Skin epidermis (tissue), 12 donors: Measurements from ENCODE around the gene RAB27A.
A peak's percentile ranks its signal among the peaks of the same experiment; 100 is the strongest.
"Not testable (repeated sequence)": the region's sequence is repeated elsewhere in the genome, so short reads cannot be mapped to it uniquely, and the experiment has no call there.

Experiments
- H3K27ac ChIP-seq, 21 experiments: fragments of 200-600 bp; sonication (generic) in 11 of 21; one replicate each; pipeline ENCODE4 v1.5.0; 2020; ENCODE audit warnings: mild to moderate bottlenecking in 3 of 21, inconsistent platforms in 2 of 21, moderate library complexity in 2 of 21
- H3K4me3 ChIP-seq, 7 experiments: fragments of 200-600 bp; sonication (generic) in 2 of 7; one replicate each; pipeline ENCODE4 v1.5.0; 2020; ENCODE audit warnings: inconsistent platforms in 2 of 7, mild to moderate bottlenecking in 2 of 7, moderate library complexity in 1 of 7

Gene RAB27A

DNA sequence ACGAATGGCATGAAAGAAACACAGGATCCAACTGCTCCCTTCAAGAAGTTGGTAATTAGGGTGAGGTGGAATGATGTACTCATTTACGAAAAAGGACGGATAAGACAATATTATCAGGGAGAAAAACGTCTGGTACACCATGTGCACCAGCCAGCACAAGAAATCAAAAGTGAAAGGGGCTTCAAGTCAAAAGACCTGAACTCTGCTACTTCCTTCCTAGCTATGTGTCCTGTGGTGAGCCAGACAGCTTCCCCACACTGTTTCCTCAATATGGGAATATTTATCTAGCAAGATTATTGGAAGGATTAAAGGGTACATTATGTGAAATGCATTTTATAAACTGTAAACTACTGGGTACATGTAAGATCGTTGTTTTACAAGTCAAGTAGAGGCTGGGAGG is 33.9 kb downstream of the RAB27A start:
- Histone ChIP-seq H3K4me3 (no peak overlapping the region), H3K27ac (peak overlapping the region in 9 of 21 experiments; percentile 10 to 78 (median 52))

DNA sequence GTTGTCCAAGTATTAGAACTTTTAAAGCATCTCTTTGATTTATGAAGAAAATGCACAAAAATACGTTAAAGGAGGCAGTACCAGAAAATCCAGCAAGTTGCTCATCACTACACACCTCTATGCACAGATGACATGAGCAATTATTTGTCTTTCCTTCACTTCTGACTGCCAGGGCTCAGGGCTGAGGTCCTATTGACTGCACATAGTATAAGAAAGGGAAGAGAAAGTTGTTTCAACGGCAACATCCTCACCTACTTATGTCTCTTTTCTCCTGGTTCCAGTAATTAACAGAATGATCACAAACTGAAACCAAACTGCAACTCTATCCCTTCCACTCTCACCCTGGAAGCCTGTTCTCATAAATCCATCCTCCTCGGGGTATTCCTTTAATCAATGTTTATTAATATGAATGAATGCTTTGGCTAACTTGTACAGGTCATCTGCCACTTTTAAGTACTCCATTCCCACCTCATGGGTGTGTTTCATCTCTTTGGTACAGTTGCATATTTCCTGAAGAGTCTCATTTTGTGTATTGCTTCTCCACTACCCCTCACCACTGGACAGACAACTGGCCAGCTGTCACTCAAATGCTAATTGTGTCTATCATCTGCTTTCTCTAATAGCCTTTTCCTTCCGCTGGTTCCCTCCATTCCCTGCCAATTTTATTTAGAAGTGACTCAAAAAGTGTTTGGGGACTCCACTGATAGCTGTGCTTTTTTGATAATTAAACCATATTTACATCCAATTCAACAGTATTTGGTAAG is 34.5 kb downstream of the RAB27A start:
- no peak overlapping the region for H3K4me3 ChIP-seq
- H3K27ac ChIP-seq = peak overlapping the region in 7 of 21 experiments; percentile 10 to 78 (median 55)

DNA sequence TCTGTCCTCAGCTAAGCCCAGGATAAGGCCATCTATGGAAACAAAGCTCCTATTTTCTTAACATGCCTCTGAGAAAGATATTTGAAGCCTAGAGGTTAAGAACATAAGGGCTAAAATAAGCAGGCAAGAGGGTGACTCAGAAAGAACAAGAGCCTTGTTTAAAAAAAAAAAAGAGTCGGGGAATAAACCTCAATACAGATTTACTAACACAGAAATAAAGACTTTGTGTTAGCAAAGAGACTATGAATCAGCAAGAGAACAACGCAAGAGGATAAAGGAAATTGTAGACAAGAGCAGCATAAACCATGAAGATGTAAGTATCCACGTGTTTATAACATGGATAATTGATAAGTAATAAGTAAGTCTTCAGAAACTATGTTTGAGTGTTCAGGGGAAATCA is 36.0 kb downstream of the RAB27A start:
- peak overlapping the region in 7 of 21 experiments; percentile 22 to 78 (median 47) for H3K27ac ChIP-seq
- H3K4me3 ChIP-seq = no peak overlapping the region

DNA sequence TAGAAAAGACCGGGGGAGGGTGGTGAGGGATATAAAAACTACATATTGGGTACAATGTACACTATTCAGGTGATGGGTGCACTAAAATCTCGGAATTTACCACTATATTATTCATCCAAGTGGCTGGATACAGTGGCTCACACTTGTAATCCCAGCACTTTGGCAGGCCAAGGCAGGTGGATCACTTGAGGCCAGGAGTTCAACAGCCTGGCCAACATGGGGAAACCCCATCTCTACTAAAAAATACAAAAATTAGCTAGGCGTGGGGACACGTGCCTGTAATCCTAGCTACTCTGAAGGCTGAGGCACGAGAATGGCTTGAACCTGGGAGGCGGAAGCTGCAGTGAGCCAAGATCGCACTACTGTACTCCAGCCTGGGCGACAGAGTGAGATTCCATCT is 37.4 kb downstream of the RAB27A start:
- H3K4me3 ChIP-seq = not testable (repeated sequence)
- H3K27ac ChIP-seq = peak overlapping the region in 2 of 21 experiments; percentile 64 to 78

DNA sequence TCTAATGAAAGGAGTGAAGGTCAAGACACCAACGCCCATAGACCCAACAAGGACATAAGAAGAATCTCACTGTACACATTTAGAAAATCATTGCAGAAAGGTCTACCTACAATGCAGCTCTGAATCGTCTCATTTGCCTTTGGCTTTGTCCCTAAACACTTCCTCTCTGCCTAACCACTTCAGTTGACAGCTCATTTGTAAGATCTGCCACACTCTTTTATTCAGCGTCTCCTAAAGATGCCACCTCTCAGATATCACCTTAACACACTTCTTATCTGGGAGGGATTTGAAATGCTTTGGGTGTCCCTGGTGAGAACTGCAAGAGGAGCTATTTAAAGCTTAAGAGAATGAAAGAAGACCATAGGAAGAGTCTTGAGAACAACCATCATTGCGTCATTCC is 38.7 kb downstream of the RAB27A start:
- H3K4me3 ChIP-seq = no peak overlapping the region
- peak overlapping the region in 4 of 21 experiments; percentile 12 to 74 (median 46) for H3K27ac ChIP-seq

DNA sequence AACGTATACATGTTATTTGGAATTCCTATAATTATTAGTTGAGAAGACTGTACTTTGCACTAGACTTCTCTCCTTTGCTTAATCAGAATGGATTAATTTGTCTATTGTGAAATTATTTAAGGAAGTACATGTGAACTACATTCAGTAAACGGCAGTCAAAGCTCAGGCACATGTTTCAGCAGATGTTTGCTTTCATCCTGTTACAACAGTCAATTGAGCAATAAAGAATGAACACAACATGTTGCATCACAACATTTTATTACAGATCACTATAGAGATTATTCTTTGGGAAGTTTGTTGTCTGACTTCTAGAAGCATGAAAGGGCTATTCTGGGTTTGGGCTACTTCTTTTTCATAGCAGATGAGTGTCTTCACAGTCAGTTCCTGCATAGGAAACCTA is 39.2 kb downstream of the RAB27A start:
- Histone ChIP-seq H3K4me3 (no peak overlapping the region), H3K27ac (peak overlapping the region in 6 of 21 experiments; percentile 1 to 74 (median 31))

DNA sequence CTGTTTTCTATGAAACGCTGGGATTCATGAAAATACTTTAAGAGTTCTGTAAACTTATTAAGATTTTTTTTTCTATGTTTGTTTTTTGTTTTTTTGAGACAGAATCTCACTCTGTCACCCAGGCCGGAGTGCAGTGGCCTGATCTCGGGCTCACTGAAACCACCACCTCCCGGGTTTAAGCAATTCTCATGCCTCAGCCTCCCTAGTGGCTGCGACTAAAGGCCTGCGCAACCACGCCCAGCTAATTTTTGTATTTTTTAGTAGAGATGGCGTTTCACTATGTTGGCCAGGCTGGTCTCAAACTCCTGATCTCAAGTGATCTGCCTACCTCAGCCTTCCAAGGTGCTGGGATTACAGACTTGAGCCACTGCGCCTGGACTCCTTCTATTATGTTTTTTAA is 39.7 kb downstream of the RAB27A start:
- H3K27ac ChIP-seq = peak overlapping the region in 5 of 21 experiments; percentile 1 to 47 (median 30)
- H3K4me3 ChIP-seq = not testable (repeated sequence)

DNA sequence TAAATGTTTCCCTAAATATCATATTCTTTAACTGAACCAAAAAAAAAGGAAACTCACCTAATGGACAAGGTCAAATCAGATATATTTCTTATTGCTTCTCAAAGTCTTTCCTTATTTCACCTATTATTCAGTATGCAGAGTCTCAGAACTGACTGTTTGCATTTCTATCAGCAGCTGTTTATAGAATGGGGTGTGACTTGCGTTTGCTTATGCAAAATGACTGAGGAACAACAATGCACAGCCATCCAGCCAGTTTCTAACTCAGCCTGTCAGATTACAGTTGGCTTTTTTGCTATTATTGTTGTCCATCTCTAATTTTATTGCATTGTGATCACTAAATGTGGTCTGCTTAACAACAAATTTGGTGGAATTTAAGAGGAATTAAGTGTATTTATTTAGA is 40.7 kb downstream of the RAB27A start:
- H3K4me3 ChIP-seq = no peak overlapping the region
- H3K27ac ChIP-seq = peak overlapping the region in 3 of 21 experiments; percentile 10 to 49 (median 22)

DNA sequence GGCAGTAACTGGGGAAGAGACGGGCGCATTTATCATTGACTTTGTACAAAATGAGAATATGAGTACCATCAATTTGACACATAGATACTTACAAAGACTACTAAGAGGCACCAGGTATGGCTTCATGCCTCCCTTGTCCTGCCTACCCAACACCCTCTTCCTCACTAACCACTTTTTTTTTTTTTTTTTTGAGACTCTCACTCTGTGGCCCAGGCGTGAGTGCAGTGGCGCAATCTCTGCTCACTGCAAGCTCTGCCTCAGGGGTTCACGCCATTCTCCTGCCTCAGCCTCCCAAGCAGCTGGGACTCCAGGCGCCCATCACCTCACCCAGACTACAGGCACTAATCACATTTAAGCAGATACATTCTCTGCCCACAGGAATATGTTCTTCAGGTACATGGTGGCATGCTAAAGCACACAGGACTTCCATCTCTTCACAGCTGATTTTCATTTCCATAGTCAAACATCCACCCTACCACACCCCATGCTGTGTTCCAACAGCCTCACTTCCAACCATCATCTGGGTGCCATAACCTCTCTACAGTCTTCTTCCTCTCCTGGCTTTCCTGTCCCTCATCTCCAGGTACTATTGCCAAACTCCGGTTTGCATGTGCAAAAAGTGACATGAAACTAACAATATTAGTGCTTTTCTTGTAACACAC is 41.7 kb downstream of the RAB27A start:
- H3K27ac ChIP-seq = peak overlapping the region in 1 of 21 experiments; percentile 49

DNA sequence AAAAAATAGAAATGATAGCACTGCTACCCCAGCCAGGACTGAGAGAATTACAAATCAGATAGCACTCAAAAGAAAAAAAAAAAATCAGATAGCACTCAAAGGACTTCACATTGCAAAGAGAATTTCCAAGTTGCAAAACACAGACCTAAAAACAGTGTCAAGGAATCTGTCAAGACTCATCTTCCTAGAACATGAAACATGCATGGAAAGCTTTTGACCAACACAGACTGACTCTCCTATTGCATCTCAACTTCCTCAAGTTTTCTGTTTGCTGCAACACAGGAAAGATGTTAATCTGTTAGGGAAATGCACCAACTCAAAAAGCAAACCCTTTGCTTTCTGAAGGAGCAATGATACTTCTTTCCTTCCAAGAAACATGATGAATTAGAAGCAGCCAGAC is 42.3 kb downstream of the RAB27A start:
- Histone ChIP-seq H3K27ac (peak overlapping the region in 2 of 21 experiments; percentile 4 to 49), H3K4me3 (no peak overlapping the region)

More for the DNA sequence above, 41.7 kb downstream of the RAB27A start:
- H3K4me3 ChIP-seq = no peak overlapping the region

DNA sequence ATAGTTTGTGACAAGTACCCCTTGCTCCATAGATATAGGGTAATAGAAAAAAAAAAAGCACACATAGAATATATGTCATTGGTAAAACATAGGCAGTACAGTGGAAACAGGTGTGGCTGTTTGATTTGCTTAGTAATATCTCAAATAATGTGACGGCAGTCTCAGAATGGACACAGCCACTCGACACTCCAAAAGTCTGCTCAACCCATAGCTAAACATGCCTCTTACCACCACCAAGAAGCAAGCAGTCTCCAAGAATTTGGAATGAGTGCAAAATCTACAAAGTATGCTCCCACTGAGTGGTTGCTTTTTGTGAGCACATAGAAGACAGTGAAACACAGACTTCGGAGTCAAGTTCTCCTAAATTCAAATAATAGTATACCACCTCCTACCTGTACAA is 43.0 kb downstream of the RAB27A start:
- Histone ChIP-seq H3K4me3 (no peak overlapping the region), H3K27ac (peak overlapping the region in 1 of 21 experiments; percentile 46)

DNA sequence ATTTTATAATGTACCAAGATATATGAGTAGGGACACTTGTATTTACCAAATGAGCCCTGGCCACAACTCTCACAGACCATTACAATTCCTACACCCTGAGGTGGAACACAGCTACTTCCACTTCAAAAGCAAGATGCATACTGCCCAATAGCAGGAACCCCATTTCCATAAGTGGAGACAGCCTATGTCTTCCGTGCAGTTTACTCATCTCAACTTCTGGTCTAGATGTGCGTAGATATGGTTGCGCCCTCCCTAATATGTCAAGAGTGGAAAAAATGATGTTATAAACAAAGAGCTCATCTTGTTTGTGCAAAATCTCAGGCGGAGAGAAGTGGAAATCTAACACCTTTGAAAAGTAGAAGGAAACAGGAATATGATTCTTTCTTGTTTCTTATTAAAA is 44.6 kb downstream of the RAB27A start:
- Histone ChIP-seq H3K27ac (no peak overlapping the region), H3K4me3 (no peak overlapping the region)

DNA sequence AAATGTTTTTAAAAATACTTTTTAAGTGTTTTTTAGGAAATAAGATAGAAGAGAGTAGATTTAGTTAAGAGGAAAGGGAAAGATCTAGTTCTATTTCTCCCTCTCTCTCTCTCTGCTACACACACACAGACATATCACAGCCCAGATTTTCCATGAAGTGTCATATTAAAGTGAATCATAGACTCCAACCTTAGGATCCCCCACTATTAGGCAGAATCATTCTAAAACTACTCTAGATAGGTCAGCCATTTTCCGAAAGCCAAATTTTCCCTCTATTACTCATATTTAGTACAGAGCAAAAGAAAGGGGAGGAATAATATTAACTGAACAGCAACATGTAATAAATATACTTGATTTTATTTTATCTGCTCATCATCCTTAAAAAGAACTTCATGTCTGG is 47.7 kb downstream of the RAB27A start:
- Histone ChIP-seq H3K4me3 (no peak overlapping the region), H3K27ac (peak overlapping the region in 3 of 21 experiments; percentile 2 to 41 (median 5))

DNA sequence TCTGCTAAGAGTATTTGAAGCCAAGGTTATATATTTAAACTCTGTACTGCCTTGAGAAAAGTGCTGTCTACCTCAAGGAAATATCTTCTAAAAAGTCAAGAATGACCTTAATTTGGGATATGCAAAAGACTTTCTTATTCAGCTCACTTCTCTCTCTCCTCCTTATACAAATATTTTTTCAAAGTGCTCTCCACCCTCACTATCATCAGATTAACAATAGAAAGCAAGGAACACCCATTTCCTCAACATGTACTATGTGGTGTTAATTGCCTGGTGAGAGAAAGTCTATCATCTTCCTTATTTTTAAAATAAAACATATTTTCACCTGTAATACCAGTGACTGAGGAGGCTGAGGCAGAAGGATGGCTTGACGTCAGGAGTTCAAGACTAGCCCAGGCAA is 48.4 kb downstream of the RAB27A start:
- H3K4me3 ChIP-seq = no peak overlapping the region
- no peak overlapping the region for H3K27ac ChIP-seq

DNA sequence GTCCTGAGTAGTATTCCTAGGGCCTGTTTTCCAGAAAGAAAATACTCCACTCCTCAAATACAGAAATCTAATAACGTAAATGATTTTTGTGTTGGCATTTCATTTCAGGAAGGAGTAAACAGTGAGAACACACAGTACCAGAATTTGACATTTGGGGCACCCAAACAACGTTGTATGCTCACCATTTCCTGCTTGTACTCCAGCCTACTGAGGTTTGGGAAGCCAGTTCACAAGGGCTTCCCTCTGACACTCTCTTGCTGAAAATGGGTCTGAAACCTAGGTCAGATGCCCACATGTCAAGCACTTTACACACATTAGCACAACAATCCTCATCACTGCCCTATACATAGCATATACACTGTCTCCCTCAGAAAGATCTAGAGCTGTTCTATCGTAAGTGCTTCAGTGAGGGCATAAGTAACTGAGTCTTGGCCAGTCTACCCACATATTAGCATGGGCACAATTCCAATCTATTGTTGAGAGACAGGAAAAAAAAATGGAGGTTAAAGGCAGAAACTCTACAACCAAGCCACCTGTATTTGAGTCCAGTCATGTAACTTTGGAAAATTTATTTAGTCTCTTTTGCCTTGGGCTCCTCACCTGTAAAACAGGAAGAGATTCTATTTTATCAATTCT is 49.4 kb downstream of the RAB27A start:
- no peak overlapping the region for H3K27ac ChIP-seq
- H3K4me3 ChIP-seq = no peak overlapping the region

DNA sequence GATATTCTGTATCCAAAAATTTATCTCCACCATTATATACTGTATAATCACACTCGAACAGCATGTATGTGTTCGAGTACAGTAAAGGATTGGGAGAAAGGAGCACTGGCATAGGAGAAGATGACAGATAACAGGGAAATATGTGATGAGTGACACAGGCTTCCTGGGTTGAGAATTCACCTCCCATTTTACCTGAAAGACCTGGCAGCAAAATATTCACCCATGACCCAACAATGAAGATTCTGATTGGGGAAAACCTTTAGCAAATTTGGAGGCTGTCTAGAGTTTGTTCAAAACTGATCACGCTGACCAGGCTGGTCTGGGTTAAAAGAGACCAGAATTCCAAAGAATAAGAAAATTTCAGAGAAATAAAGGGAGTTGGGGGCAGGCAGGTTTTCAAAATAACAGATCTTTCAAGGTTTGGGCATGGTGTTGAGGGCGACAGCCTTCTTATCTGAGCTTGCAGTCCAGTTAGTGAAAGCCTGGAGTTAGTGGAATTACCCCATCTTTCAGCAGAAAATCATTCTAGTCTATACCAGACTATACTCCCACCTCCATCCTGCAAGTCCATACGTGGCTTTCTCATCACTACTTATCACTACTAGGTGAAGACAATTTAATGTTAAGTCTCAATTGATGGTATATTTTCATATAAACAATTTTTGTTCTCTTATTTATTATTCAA is 50.0 kb downstream of the RAB27A start:
- Histone ChIP-seq H3K4me3 (no peak overlapping the region), H3K27ac (no peak overlapping the region)

DNA sequence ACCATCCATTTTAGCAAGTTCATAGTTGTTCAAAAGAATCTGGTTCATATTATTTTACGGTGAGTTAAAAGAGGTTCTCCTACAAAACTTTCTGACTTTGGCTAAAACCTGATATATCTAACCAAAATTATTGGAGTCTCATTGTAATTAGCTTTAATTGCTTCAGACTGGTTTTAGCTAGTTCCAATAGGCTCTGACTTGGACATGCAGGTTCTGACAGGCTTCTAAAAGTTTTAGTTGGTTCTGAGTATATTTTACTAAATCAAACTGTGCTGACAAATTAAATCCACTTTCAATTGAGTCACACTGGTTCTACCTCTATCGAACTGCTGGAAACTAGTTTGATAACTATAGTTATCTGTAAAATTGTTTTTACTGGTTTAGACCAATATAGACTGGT is 50.7 kb downstream of the RAB27A start:
- H3K4me3 ChIP-seq = no peak overlapping the region
- no peak overlapping the region for H3K27ac ChIP-seq

DNA sequence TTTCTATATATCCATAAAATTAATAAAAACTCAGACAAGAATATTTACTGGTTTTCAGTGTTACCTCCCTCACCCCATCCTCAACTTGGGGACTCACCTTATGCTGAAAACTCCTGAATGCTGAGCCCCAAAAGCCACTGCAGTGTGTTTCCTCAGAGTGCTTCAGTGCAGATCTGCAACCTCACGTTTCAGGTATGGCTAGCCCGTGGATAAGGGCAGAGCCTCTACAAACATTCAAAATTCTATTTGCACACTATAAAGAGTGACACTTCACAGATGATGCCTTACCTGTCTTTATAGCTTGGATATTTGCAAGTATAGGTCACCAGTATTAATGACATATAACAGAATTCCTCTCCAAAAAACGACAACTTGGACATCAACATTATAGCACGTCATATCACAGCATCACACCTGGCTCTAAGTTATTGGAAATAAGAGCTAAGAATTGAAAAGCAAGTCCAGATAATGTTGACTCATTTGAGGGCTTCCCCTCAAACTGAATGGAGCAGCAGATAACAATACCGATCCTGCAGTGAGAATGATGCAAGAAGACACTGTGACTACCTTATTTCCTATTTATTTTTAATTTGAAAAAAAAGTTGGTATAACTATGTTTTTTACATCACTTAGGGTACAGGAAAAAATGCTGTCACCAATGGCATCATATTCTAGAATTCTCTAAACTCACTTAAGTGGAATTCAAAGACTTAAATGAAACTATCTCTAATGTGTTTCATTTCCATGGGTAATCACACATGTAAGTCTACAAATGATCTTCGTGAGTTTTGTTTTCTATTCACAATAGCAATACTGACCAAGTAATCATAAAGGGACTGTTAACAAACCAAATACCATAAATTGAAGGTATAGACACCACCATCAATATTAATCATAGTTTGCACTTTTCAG is 52.1 kb downstream of the RAB27A start:
- H3K27ac ChIP-seq = no peak overlapping the region
- H3K4me3 ChIP-seq = no peak overlapping the region

DNA sequence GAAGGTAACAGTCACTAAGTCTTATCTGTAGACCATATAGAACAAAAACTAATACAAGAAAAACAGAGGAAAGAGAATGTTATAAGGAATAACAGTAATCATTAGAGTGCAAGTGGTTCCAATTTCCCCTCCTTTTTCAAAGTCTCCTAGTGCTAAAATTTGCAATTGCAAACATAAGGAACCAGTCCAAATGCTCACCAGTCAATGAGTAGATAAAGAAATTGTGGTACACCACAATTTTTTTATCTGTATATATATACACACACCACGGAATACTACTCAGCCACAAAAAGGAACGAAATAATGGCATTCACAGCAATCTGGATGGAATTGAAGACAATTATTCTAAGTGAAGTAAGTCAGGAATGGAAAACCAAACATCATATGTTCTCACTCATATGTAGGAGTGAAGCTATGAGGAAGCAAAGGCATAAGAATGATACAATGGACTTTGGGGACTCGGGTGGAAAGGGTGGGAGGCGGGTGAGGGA is 54.0 kb downstream of the RAB27A start:
- no peak overlapping the region for H3K27ac ChIP-seq
- H3K4me3 ChIP-seq = no peak overlapping the region
